Gastrocnemius medialis (tissue), 4 donors: Measurements from ENCODE around the gene CDR2. TPM values are rescaled to one million over a fixed set of nuclear protein-coding genes. Genes with fewer than 3 reads are reported as not detected.

ENCODE experiments used
- ATAC-seq, 2 donors: fragments of 150-250 bp; one replicate each; pipeline ENCODE4 v1.9.1; 2016
- DNase-seq, 2 donors: peaks; one replicate each; pipeline ENCODE4 v3.0.0-alpha.2; 2019
- H3K27ac ChIP-seq, 4 donors: fragments of 200-600 bp; sonication (generic); 1 replicate in 1 of 4; 2 replicates in 3 of 4; pipeline ENCODE4 v1.5.1; 2016 to 2018; ENCODE audit warnings: mild to moderate bottlenecking in 2 of 4, moderate library complexity in 1 of 4
- H3K27me3 ChIP-seq, 3 donors: fragments of 200-600 bp; sonication (generic) in 2 of 3; 1 replicate in 1 of 3; 2 replicates in 2 of 3; pipeline versions ENCODE4 v1.5.1 to v1.6.0; 2016 to 2019; ENCODE audit warnings: mild to moderate bottlenecking in 1 of 3, moderate library complexity in 1 of 3
- H3K36me3 ChIP-seq, 2 donors: fragments of 200-600 bp; sonication (generic) in 1 of 2; one replicate each; pipeline ENCODE4 v1.5.1; 2017 to 2018
- H3K4me1 ChIP-seq, 2 donors: fragments of 200-600 bp; sonication (generic) in 1 of 2; one replicate each; pipeline ENCODE4 v1.5.1; 2016 to 2017; ENCODE audit warnings: mild to moderate bottlenecking in 2 of 2
- H3K4me3 ChIP-seq, 4 donors: fragments of 200-600 bp; sonication (generic) in 3 of 4; 1 replicate in 1 of 4; 2 replicates in 3 of 4; pipeline ENCODE4 v1.5.1; 2016 to 2019; ENCODE audit warnings: mild to moderate bottlenecking in 2 of 4
- H3K9me3 ChIP-seq, 3 donors: fragments of 200-600 bp; sonication (generic) in 2 of 3; 1 replicate in 1 of 3; 2 replicates in 2 of 3; pipeline ENCODE4 v1.5.1; 2016 to 2019
- POLR2A ChIP-seq, 2 donors: fragments of 450-650 bp; IDR thresholded peaks; one replicate each; pipeline ENCODE4 v1.6.1; 2017; ENCODE audit warnings: antibody characterized with exemption in 2 of 2, mild to moderate bottlenecking in 2 of 2, moderate library complexity in 2 of 2
- in situ Hi-C, 4 donors: fragments of 200-750 bp; cut with MboI; loops; one replicate each; pipeline versions ENCODE4 v1.15.0 to v1.8.0; 2017; ENCODE audit warnings: low sequenced_read_pairs in 4 of 4
- intact Hi-C: fragments of 100-400 bp; cut with DNase I; formaldehyde crosslinking; loops from one replicate; pipeline ENCODE4 v1.15.1; 2023; ENCODE audit warnings: low total_unique reads
- total RNA-seq, 4 donors: library from RNA; depleted of rRNA; stranded (reverse); fragments of >200 nt; gene quantifications; one replicate each; pipeline versions ENCODE4 v1.1.0 to v1.2.3, GENCODE V29; 2016
- TF ChIP-seq, protein P1 (sequence below), 5 experiments: fragments of 450-650 bp in 3 of 5; fragments of 200-600 bp in 2 of 5; sonication (generic) in 2 of 5; IDR thresholded peaks in 4 of 5; conservative IDR thresholded peaks in 1 of 5; 1 replicate in 4 of 5; 2 replicates in 1 of 5; pipeline ENCODE4 v1.5.1; 2016 to 2019; ENCODE audit warnings: antibody characterized with exemption in 5 of 5, mild to moderate bottlenecking in 3 of 5, moderate library complexity in 3 of 5

CDR2 gene
- total RNA-seq, 4 donors from 2014 or later, result 4.1 to 7.6 (median 7.3) TPM

DNA sequence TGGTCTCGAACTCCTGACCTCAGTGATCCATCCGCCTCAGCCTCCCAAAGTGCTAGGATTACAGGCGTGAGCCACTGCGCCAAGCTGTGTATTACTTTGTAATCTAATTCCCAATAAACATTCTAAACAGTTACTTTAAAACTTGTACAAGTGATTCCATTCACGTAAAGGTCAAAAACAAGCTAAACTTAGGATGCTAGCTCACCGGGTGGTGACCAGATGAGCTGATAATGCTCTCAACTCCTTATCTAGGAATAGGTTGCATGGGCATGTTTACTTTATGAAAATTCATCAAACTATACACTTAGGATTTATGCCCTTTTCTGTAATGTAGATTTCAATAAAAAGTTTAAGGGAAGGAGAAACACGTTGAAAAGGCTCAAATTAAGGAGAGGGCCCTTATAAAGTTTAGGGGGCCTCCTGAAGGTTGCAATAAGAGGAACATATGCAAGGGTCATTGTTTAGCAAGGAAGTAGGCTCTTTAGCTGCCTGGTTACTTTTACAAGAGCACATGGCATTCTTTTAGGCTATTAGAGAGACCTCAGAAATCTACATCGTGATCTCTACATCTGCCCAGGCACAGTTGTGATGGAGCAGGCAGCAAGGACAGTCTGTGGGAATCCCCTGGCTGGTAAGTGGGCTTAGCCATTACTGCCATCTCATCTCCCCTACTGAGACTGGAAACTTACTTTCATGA, 13.3 kb downstream of the CDR2 start:
- in situ Hi-C loops (no loop called here), intact Hi-C loops (no loop called here)
- no peaks in the 10 kb centered on the region for H3K9me3 ChIP-seq
- no peaks in the 10 kb centered on the region for H3K4me1 ChIP-seq
- H3K27me3 ChIP-seq, result no peaks in the 10 kb centered on the region
- no peak overlapping the region for H3K27ac ChIP-seq
- TF ChIP-seq, protein P1, sequence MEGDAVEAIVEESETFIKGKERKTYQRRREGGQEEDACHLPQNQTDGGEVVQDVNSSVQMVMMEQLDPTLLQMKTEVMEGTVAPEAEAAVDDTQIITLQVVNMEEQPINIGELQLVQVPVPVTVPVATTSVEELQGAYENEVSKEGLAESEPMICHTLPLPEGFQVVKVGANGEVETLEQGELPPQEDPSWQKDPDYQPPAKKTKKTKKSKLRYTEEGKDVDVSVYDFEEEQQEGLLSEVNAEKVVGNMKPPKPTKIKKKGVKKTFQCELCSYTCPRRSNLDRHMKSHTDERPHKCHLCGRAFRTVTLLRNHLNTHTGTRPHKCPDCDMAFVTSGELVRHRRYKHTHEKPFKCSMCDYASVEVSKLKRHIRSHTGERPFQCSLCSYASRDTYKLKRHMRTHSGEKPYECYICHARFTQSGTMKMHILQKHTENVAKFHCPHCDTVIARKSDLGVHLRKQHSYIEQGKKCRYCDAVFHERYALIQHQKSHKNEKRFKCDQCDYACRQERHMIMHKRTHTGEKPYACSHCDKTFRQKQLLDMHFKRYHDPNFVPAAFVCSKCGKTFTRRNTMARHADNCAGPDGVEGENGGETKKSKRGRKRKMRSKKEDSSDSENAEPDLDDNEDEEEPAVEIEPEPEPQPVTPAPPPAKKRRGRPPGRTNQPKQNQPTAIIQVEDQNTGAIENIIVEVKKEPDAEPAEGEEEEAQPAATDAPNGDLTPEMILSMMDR (IDR thresholded peaks at IDR 0.05 in 4 of 5, conservative IDR thresholded peaks at IDR 0.05 in 1 of 5), result no peak
- TF ChIP-seq POLR2A (IDR thresholded peaks at IDR 0.05), result no peak
- DNase-seq (no peak), ATAC-seq (no peak)
- no peak overlapping the region for H3K4me3 ChIP-seq
- H3K36me3 ChIP-seq, result peaks cover 0 to 8% of the 10 kb centered on the region in 2 donors

DNA sequence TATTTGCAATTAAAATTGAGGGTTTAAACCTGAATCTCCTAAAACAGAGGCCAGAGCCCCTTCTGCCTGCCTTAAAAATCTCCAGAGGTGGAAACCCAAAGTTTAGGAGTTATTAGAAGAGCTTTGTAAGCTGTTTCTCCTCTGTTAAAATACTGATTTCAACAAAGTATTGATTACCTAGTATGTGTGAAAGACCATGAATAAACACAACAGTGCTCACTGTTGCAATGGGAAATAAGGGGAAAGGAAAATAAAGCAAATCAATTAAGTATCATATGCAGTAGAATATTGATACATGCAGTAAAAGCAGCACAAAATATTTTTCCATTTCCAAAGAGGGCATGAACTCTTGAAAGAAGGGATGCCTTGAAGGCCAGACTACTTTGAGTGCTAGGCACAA, 14.7 kb downstream of the CDR2 start:
- ATAC-seq (no peak), DNase-seq (no peak)
- H3K9me3 ChIP-seq, result no peaks in the 10 kb centered on the region
- H3K4me3 ChIP-seq, result no peak overlapping the region
- peaks cover 0 to 8% of the 10 kb centered on the region in 2 donors for H3K36me3 ChIP-seq
- H3K27ac ChIP-seq, result no peak overlapping the region
- in situ Hi-C loops, result no loop called here
- TF ChIP-seq POLR2A (IDR thresholded peaks at IDR 0.05), result no peak
- TF ChIP-seq, protein P1 (IDR thresholded peaks at IDR 0.05 in 4 of 5, conservative IDR thresholded peaks at IDR 0.05 in 1 of 5), result no peak
- no peaks in the 10 kb centered on the region for H3K4me1 ChIP-seq
- H3K27me3 ChIP-seq, result no peaks in the 10 kb centered on the region
- intact Hi-C loops, result no loop called here

DNA sequence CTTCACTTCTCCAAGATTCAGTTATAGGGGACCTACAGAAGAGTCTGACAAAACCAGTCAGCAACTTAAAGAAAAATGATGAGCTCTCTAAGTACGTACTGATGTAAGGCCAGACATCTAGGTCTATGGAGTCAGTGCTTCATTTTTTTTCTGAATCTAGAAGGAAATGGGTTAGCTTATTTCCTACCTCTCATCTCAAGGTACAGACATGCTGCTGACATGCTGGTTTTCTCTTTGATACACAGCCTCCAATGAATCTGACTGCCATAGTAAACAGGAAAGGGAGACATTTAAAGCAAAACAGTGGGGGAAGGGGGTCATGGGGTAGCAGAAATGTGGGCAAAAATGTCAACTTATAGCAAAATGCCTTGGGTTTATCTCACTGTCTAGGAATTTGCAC, 16.4 kb downstream of the CDR2 start:
- Histone ChIP-seq H3K4me3 (no peak overlapping the region), H3K4me1 (no peaks in the 10 kb centered on the region), H3K27me3 (no peaks in the 10 kb centered on the region), H3K36me3 (peaks cover 0 to 8% of the 10 kb centered on the region in 2 donors), H3K27ac (no peak overlapping the region), H3K9me3 (no peaks in the 10 kb centered on the region)
- intact Hi-C loops, result no loop called here
- no peak for DNase-seq
- in situ Hi-C loops, result no loop called here
- TF ChIP-seq, protein P1 (IDR thresholded peaks at IDR 0.05 in 4 of 5, conservative IDR thresholded peaks at IDR 0.05 in 1 of 5), result no peak
- no peak for TF ChIP-seq POLR2A (IDR thresholded peaks at IDR 0.05)
- ATAC-seq, result no peak

DNA sequence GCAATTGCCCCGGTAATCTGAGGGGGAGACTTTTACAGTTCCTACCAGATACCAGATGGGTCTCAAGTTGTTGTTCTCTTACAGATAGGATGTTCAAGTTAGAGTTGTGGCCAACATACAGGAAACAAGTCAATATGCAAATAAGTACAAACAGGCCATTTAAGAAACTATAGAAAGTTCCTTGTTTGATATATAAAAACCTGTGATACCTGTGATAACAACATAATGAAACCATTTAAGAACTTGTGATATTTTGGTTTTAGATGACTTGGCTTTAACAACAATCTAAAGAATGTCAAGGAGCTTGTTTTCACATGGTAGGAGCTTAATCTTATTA, 16.8 kb downstream of the CDR2 start:
- H3K27ac ChIP-seq, result no peak overlapping the region
- H3K9me3 ChIP-seq, result no peaks in the 10 kb centered on the region
- ATAC-seq (no peak), DNase-seq (no peak)
- H3K4me1 ChIP-seq, result no peaks in the 10 kb centered on the region
- no peak for TF ChIP-seq POLR2A (IDR thresholded peaks at IDR 0.05)
- TF ChIP-seq, protein P1 (IDR thresholded peaks at IDR 0.05 in 4 of 5, conservative IDR thresholded peaks at IDR 0.05 in 1 of 5), result no peak
- no peaks in the 10 kb centered on the region for H3K27me3 ChIP-seq
- H3K4me3 ChIP-seq, result no peak overlapping the region
- in situ Hi-C loops, result no loop called here
- intact Hi-C loops, result no loop called here
- H3K36me3 ChIP-seq, result peaks cover 0 to 5% of the 10 kb centered on the region in 2 donors
